ENCODE results near the gene FAF1. TPM values are rescaled to one million over a fixed set of nuclear protein-coding genes. Genes with fewer than 3 reads are reported as not detected.

FAF1 gene
- total RNA-seq, 2 experiments from 2014 or later, result 43.5 to 44.0 TPM

DNA sequence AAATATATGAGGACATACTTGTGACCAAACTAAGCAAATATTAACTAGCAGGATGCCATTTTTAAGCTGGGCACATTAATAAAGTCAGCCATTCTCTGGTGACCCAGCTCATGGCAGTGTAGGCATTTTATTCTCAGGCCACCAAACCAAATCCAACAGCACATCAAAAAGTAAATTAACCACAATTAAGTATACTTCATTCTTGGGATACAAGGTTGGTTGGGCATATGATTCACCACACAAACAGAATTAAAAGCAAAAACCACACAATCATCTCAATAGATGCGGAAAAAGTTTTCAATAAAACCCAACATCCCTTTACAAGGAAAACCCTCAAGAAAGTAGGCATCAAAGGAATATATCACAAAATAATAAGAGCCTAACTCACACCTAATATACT is 101.3 kb downstream of the FAF1 start:
- Mint-ChIP-seq H3K36me3 (ENCODE audit: low read depth) (peaks cover 57% of the 10 kb centered on the region), H3K27ac (no peak overlapping the region), H3K27me3 (no peaks in the 10 kb centered on the region), H3K4me3 (no peak overlapping the region), H3K4me1 (ENCODE audit: low read depth) (peaks cover 46% of the 10 kb centered on the region), H3K9me3 (peaks cover 20% of the 10 kb centered on the region)
- H3K4me1 ChIP-seq (ENCODE audit: insufficient read depth, low read length), result no peaks in the 10 kb centered on the region
- H3K9me3 ChIP-seq (ENCODE audit: control insufficient read depth in 1 of 2, insufficient read depth in 1 of 2, low read length in 2 of 2), result peaks cover 0 to 15% of the 10 kb centered on the region in 2 experiments
- no peak overlapping the region for H3K4me3 ChIP-seq (ENCODE audit: low read length)
- DNase-seq (no peak), ATAC-seq (ENCODE audit: poor library complexity) (no peak)
- ChIA-PET CTCF (interaction anchor here (1.4 kb wide), 1 partner anchor 19 kb away, joined by 4 read pairs; no protein-coding TSS in a partner anchor), POLR2A (no interaction called here)
- TF ChIP-seq, protein P1, sequence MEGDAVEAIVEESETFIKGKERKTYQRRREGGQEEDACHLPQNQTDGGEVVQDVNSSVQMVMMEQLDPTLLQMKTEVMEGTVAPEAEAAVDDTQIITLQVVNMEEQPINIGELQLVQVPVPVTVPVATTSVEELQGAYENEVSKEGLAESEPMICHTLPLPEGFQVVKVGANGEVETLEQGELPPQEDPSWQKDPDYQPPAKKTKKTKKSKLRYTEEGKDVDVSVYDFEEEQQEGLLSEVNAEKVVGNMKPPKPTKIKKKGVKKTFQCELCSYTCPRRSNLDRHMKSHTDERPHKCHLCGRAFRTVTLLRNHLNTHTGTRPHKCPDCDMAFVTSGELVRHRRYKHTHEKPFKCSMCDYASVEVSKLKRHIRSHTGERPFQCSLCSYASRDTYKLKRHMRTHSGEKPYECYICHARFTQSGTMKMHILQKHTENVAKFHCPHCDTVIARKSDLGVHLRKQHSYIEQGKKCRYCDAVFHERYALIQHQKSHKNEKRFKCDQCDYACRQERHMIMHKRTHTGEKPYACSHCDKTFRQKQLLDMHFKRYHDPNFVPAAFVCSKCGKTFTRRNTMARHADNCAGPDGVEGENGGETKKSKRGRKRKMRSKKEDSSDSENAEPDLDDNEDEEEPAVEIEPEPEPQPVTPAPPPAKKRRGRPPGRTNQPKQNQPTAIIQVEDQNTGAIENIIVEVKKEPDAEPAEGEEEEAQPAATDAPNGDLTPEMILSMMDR (IDR thresholded peaks at IDR 0.05), result no peak
- no peaks in the 10 kb centered on the region for H3K36me3 ChIP-seq (ENCODE audit: insufficient read depth, low read length)
- H3K27ac ChIP-seq (ENCODE audit: low read depth in 1 of 2, low read length in 2 of 2), result no peak overlapping the region
- H3K27me3 ChIP-seq (ENCODE audit: control insufficient read depth in 1 of 2, insufficient read depth in 2 of 2, low read length in 2 of 2), result no peaks in the 10 kb centered on the region
- intact Hi-C loops (cut with DNase I, micrococcal nuclease), result no loop called here

DNA sequence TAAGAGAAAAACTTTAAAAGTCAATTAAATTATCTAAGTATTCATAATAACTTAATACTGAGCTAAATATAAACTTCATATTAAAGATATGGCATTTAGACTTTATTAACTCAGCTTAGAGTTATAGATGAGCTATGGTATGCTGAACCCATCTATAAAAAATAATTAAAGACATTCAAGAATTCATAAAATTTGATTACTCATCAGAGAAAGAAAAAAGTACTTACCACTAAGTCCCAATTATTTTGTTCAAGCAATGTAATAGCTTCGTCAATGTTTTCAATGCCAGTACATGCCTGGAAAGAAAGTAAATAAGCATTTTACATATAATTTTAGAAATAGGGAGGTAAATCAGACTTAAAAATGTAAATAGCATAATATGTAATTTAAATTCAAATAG is 102.4 kb downstream of the FAF1 start:
- Mint-ChIP-seq H3K9me3 (peaks cover 20% of the 10 kb centered on the region), H3K36me3 (ENCODE audit: low read depth) (peaks cover 54% of the 10 kb centered on the region), H3K4me3 (no peak overlapping the region), H3K27me3 (no peaks in the 10 kb centered on the region), H3K27ac (no peak overlapping the region), H3K4me1 (ENCODE audit: low read depth) (peaks cover 51% of the 10 kb centered on the region)
- intact Hi-C loops (cut with DNase I, micrococcal nuclease), result no loop called here
- no peaks in the 10 kb centered on the region for H3K27me3 ChIP-seq (ENCODE audit: control insufficient read depth in 1 of 2, insufficient read depth in 2 of 2, low read length in 2 of 2)
- POLR2A ChIA-PET, result interaction anchor here (0.7 kb wide), 1 partner anchor 16 kb away, joined by 4 read pairs; no protein-coding TSS in a partner anchor
- H3K4me3 ChIP-seq (ENCODE audit: low read length), result no peak overlapping the region
- H3K36me3 ChIP-seq (ENCODE audit: insufficient read depth, low read length), result no peaks in the 10 kb centered on the region
- H3K27ac ChIP-seq (ENCODE audit: low read depth in 1 of 2, low read length in 2 of 2), result no peak overlapping the region
- H3K9me3 ChIP-seq (ENCODE audit: control insufficient read depth in 1 of 2, insufficient read depth in 1 of 2, low read length in 2 of 2), result peaks cover 0 to 15% of the 10 kb centered on the region in 2 experiments
- CTCF ChIA-PET, result interaction anchor here (0.6 to 1.4 kb wide), 3 partner anchors 18 to 241 kb away, joined by 3 to 5 read pairs (median 4); no protein-coding TSS in a partner anchor
- DNase-seq (no peak), ATAC-seq (ENCODE audit: poor library complexity) (no peak)
- TF ChIP-seq, protein P1 (IDR thresholded peaks at IDR 0.05), result no peak
- H3K4me1 ChIP-seq (ENCODE audit: insufficient read depth, low read length), result no peaks in the 10 kb centered on the region

DNA sequence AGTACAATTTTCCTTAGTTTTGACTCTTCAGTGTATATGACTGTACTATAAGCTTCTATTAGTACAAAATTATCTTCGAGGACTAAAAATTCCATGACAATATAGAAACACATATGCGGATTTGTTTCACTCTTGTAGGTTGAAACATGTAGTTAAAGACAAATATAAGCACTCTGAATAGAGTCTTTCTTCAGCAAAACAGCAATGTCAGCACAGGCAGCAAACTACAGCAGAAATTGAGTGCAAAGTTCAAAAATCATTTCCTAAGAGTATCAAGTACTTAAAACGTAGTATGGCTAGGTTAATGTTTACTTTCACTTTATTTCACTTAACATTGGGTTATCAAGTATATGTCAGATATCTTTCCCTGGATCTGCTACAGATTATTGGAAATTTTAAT is 106.7 kb downstream of the FAF1 start:
- no peak overlapping the region for H3K27ac Mint-ChIP-seq
- Histone ChIP-seq H3K36me3 (ENCODE audit: insufficient read depth, low read length) (no peaks in the 10 kb centered on the region), H3K4me3 (ENCODE audit: low read length) (no peak overlapping the region), H3K4me1 (ENCODE audit: insufficient read depth, low read length) (no peaks in the 10 kb centered on the region), H3K27ac (ENCODE audit: low read depth in 1 of 2, low read length in 2 of 2) (no peak overlapping the region), H3K9me3 (ENCODE audit: control insufficient read depth in 1 of 2, insufficient read depth in 1 of 2, low read length in 2 of 2) (no peaks in the 10 kb centered on the region), H3K27me3 (ENCODE audit: control insufficient read depth in 1 of 2, insufficient read depth in 2 of 2, low read length in 2 of 2) (no peaks in the 10 kb centered on the region)
- POLR2A ChIA-PET, result no interaction called here
- H3K36me3 Mint-ChIP-seq (ENCODE audit: low read depth), result peaks cover 43% of the 10 kb centered on the region
- no peak for DNase-seq
- H3K27me3 Mint-ChIP-seq, result no peaks in the 10 kb centered on the region
- no peak overlapping the region for H3K4me3 Mint-ChIP-seq
- CTCF ChIA-PET, result interaction anchor here (1.0 kb wide), 1 partner anchor 79 kb away, joined by 3 read pairs; no protein-coding TSS in a partner anchor
- TF ChIP-seq, protein P1 (IDR thresholded peaks at IDR 0.05), result no peak
- no peak for ATAC-seq (ENCODE audit: poor library complexity)
- peaks cover 45% of the 10 kb centered on the region for H3K4me1 Mint-ChIP-seq (ENCODE audit: low read depth)
- H3K9me3 Mint-ChIP-seq, result peaks cover 3% of the 10 kb centered on the region
- intact Hi-C loops (cut with DNase I, micrococcal nuclease), result no loop called here
